Stimulated activated CD8-positive, alpha-beta memory T cell treated with anti-CD3 and anti-CD28 coated beads, Interleukin-12 subunit alpha, Interleukin-12 subunit beta, amount 100 ng/mL, for 24 hours (primary cell): ENCODE results near the gene C15orf61.
A peak's percentile ranks its signal among the peaks of the same experiment; 100 is the strongest.

Experiments
- DNase-seq: peaks from one replicate; pipeline ENCODE4 v3.0.0-alpha.2; 2020; ENCODE audit errors: extremely low read depth

C15orf61 gene

GRCh38 chr15:67512933-67513714 is 7.8 kb upstream of the C15orf61 start:
- DNase-seq = no peak

- DNase-seq = no peak
Measured at GRCh38 chr15:67515090-67515489, 5.8 kb upstream of the C15orf61 start.

- no peak for DNase-seq
Measured at GRCh38 chr15:67515557-67515956, 5.4 kb upstream of the C15orf61 start.

GRCh38 chr15:67520321-67521028 is 456 bp upstream of the C15orf61 start:
- no peak for DNase-seq

- DNase-seq = no peak
Measured at GRCh38 chr15:67521783-67522568, 1.0 kb downstream of the C15orf61 start.

GRCh38 chr15:67523330-67523729 is 2.4 kb downstream of the C15orf61 start:
- no peak for DNase-seq

GRCh38 chr15:67524235-67524634 is 3.3 kb downstream of the C15orf61 start:
- DNase-seq = no peak

- no peak for DNase-seq
Measured at GRCh38 chr15:67528513-67528912, 7.6 kb downstream of the C15orf61 start.

DNA sequence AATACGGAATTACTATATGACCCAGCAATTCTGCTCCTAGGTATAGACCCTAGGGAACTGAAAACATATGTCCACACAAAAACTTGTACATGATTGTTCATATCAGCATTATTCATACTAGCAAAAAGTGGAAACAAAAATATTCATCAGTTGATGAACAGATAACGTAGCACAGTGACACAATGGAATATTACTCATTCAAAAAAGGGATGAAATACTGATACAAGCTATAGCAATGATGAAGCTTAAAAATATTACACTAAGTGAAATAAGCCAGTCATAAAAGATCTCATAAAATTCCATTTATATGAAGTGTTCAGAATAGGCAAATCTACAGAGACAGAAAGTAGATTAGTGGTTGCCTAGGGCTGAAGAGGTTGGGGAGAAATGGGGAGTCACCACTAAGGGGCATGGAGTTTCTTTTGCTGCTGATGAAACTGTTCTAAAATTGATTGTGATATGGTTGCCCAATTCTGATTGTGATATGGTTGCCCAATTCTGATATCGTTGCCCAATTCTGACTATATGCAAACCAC is 10.5 kb downstream of the C15orf61 start:
- no peak for DNase-seq

GRCh38 chr15:67533873-67534272 is 12.9 kb downstream of the C15orf61 start:
- DNase-seq = no peak

- no peak for DNase-seq
Measured at GRCh38 chr15:67534360-67534759, 13.4 kb downstream of the C15orf61 start.

- no peak for DNase-seq
Measured at GRCh38 chr15:67537771-67538170, 16.8 kb downstream of the C15orf61 start.

- peak; percentile 64 for DNase-seq
Measured at GRCh38 chr15:67542420-67543347, 21.8 kb downstream of the C15orf61 start, which contains the start of gene MAP2K5. Gene MAP2K5, plus strand, starts transcription at chr15:67542703. Its CDS starts 633 bp downstream, at chr15:67543336.

GRCh38 chr15:67543348-67543718 is 22.4 kb downstream of the C15orf61 start:
- no peak for DNase-seq

GRCh38 chr15:67544475-67544874 is 23.5 kb downstream of the C15orf61 start:
- no peak for DNase-seq

DNA sequence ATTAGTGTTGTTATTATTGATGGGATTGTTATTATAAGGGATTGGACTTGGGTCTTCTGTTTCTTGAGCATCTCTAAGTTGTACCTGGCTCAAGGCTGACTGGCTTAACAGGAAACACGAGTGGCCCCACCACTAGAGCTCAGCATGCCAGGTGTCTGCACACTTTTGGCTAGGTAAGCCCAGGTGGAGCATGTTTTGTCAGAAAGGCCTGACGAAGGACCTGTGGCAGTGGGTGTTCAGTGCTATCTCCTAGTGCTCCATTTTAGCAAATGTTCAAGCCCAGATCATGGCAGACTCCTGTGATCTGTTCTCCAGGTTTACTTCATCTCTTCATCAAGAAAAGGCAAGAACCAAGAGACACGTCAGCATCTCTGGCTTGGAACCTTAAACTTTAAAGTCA is 24.9 kb downstream of the C15orf61 start:
- DNase-seq = no peak

DNA sequence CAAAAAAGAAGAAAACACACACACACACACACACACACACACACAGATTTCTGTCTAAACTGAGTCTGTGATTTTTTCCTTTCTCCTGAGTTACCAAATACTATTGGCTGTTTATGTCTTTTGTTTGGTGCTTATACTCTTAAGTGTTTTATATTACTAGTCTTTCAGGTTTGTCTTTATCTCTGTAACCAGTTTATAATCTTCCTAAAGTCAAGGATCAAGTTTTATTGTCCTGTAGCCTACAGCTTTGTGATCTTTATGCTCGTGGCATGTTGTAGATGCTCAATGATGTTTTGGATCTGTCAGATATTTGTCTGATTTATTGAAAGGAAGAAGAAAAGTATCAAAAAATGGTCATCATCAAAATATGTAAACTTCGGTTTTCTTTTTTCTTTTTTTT is 26.1 kb downstream of the C15orf61 start:
- no peak for DNase-seq

- no peak for DNase-seq
Measured at GRCh38 chr15:67547836-67548235, 26.9 kb downstream of the C15orf61 start.

DNA sequence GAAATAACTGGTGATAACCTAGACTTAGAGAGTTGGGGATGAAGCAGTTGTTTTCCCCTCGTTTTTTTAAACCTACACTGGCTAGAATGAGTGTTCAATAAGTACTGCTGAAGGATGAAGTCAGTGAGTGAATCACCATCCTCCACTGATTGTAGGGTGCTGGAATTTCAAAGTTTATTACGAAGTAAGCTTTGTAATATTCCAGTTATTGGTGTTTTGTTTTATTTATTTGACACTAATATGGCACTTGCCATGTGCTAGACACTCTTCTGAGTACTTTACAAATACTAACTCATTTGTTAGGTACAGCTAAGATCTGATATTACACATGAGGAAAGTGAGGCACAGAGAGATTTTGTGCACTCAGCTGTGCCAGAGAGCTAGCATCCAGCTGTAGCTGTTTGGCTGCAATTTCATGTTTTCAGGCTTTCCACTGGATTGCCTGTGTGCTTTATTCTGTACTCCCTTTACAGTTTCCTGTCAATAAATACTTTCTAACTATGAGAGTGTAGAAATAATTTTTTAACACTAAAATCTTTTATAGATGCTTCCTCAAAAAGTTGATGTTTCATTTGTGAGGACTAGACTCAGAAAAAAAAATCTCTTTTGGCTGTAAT is 27.4 kb downstream of the C15orf61 start:
- no peak for DNase-seq

DNA sequence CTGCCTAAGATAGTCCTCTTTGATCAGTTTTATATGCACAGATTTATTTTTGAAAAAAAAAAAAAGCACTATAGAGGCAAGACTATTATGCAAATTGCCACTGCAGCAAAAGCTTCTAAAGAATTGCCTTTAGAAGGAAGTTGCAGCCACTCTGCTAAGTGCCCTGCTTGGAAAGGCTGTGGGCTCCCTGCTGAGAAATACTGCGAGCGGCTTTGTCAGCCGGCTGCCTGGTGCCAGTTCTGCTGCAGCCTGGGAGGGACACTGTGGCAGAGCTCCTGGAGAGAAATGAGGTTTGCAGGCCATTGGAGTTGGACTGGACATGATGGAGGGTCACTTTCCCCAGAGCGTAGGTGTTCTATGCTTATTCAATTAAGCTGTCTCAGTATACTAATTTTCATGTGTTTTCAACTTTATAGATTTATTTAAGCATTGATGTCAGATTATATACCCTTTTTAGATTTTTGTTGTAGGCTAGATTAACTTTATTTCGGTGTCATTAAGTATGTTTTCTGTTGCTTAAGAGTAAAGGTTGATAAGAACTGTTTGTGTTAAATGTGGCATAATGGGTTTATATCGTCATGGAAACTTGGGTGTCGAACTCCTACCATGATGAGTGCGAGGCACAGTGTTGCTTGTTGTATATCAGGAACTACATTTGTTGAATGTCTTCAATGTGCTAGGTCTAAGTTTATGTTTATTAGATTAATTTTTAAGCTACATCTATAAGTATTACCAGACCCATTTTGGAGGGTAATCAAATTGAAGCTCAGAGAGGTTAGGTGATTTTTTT is 28.1 kb downstream of the C15orf61 start:
- DNase-seq = no peak
